HG03196 (cell line): ENCODE data around the gene SH3PXD2B.

Experiments used
- ATAC-seq: cut with Tn5 transposase; IDR thresholded peaks from one replicate; pipeline ENCODE4 v1.9.1; 2021; ENCODE audit not compliant: unreplicated experiment

The SH3PXD2B gene

DNA sequence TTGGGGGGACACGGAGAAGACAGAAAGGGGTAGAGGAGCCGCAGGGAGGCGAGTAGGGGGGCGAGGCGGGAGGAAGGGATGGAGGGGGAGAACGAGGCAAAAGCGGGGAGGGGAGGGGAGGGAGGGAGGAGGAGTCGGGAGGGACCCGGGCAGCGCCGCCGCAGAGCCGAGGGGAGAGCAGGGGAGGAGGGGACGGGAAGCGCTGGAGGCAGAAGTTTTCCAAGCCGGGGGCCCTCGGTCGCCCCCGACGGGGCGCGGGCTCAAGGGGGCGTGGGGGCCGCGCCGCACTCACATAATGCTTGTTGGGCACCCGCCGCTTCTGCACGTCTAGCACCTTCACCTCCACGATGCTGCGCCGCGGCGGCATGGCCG, 353 bp downstream of the SH3PXD2B start:
- no peak for ATAC-seq

DNA sequence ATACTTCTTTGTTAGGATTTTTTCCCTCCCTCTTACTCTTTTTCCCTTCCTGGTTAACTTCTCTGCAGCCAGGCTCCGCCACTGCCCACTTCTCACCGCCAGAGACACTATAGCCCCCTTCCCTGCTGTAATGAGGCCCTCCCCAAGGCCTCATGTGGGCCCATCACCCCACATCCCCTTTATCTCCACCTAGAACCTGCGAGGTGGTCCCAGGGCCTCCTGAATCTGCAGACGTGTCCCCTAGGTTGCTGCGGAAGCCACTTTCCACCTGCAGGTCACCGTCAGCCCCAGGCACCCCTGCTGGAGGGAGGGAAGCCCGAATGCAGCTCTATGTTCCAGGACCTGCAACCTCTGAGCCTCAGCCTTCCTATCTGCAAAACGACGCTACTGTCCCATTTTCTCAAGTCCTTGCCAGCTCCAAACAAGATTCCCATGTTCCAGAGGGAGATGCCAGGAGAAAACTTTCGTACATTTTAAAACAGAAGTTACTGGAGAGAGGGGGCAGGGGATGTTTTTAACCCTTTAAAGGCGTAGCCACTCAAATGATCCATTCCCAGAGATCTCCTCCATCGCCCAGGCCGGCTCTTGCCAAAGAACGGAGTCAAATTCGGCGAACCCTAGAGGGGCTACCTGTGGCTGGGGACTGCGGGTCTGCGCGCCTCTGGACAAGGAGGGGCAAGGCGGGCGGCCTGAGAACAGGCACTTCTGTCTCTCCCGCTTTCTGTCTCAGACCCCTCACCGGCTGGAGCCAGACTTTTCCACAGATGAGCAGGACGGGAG, 929 bp downstream of the SH3PXD2B start:
- no peak for ATAC-seq

DNA sequence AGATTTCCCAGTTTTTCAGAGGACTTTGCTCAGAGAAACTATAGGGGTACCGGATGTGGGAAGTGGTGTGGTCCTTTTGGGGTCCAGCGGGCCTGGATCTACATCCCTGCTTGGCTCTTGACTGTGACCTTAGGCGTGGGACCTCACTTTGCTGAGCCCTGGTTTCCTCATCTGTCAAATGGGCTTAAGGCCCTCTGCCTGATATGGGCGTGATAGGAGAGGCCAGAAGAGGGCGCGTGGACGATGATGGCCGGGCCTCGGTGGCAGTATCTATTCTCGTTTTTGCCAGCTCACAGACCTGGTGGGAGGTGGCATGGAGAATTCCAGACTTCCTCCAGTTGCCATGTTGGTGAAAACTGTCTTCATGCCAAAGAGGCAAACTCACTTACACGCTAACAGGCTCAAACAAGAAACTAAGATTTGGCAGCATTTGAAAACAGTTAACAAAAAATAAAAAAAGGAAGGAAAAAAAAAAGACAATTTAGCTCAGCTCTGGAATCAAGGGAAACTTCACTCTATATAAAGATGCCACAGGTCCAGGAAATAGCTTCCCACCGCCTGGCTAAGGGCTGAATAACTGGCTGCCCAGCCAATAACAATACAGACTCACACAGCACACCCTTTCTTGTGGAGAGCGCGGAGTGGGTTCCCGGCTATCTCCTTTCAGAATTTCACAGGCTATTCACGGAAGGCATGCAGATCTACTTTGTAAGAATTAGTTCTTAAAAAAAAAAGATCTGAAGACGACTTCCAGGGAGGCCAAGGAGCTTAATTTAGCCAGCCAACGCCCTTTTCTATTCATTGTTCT, 1.7 kb downstream of the SH3PXD2B start:
- ATAC-seq = no peak

DNA sequence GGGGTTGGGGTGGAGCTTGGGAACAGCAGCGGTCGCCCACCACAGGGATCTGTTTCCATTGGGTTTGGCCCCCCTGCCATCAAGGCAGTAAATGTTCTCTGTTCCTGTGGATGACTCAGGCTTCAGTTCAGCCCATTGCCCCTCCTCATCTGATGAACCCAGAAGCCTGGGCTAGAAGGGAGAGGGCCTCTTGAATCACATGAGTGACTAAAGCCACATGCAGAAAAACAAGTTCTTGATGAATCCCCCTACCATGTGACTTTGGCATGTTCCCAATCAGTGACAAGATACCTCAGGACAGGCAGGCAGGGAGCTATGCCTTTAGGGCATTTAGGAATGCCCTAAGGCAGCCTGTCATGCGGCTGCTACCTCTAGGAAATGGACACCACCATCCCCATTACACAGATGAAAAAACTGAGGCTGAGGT, 2.5 kb downstream of the SH3PXD2B start:
- ATAC-seq = no peak

DNA sequence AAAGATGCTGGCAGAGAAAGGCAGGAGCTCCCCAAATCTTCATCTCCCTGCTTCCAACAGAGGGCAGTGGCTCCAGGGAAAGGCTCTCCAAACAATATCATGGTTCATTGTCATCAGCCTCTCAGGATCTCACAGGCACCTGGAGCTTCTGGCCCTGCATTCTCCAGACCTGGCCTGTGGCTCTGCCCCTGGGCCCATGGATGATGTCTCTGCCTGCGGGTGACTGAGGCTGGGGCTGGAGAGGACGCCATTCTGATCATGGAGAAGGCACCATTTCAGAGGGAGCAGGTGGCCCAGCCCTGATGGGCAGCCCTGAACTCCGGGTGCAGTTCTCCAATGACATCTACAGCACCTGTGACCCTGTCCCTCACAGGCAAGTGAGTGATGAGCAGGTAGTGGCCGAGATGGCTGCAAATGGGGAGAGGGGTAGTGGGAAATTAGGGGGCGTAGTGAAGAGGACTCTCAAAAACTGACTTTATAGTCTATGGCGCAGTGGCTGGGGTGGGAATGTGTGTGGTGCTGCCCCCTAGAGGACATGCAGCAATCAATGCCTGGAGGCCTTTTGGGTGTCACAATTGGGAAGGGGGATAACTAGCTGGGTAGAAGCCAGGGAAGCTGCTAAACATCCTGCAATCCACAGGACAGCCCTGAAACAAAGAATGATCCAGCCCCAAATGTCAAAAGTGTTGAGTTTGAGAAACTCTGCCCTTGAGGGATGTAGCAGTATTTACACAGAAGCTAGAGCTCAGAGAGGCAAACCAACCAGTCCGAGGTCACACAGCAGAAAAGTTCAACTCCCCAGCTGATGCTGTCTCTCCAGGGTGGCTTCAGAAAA, 3.2 kb downstream of the SH3PXD2B start:
- ATAC-seq = no peak

DNA sequence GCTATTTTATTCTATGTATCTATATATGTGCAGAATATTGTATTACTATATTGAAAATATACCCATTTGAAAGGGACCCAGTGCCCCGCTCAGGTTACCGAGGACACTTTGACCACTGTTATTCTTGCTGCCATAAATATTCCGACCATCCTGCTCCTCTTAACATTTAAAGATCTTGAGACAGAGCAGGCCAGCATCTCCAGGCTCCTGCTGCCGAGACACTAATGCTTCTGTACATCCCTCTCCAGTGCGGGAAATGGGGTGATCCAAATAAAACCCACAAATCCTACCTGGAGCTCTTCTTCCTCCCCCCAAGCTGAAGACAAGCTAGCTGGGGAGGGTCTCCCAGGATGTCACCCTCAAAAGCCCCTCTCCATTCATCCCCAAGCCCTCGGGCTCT, 3.9 kb downstream of the SH3PXD2B start:
- no peak for ATAC-seq

DNA sequence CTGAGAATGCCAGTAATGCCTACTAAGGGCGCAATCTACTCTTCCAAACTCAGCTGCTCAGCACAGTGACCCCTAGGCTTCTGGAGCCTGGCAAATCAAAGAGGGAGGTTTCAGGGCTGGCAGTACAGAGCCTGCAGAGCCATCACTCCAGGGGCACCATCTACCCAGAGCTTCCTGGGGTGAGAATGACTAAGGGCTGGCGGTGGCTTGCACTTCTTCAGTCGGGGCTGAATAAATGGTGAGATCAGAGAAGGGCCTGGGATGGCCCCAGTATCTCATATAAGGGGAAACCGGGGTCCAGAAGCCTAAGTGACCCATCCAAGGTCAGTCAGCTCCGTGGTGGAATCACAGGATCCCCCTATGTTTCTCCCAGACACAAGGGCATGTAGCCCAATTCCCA, 5.3 kb downstream of the SH3PXD2B start:
- no peak for ATAC-seq

DNA sequence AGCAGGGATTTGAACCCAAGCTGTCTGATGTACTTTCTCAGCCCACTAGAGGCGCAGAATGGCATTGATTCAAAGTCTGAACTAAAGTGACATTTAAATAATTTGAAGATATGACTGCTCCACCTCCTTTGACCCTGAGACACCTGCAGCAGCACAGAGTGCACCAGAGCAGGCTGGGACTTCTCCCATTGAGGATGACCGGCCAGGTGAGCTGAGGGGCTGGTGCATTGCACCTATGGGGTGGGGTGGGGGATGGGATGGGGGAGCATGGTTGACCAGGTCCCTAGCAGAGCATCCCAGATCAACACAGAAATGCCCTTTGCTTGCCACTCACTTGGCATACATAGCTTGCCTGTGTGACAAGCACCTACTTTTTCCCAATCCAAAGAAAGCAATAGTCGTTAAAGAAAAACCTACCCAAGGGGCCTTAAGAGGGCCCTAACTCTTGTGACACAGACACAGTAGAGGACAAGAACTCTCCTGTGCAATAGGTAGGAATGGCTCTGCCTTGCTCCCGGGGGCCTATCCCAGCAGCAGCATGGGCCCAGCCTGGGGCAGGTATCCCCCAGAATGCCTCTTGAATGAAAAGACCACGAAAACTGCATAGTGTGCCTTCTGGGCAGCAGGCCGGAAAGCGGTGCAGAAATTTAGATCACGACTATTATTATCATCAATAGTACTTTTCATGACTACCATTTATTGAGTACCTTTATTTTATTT, 6.5 kb downstream of the SH3PXD2B start:
- no peak for ATAC-seq

DNA sequence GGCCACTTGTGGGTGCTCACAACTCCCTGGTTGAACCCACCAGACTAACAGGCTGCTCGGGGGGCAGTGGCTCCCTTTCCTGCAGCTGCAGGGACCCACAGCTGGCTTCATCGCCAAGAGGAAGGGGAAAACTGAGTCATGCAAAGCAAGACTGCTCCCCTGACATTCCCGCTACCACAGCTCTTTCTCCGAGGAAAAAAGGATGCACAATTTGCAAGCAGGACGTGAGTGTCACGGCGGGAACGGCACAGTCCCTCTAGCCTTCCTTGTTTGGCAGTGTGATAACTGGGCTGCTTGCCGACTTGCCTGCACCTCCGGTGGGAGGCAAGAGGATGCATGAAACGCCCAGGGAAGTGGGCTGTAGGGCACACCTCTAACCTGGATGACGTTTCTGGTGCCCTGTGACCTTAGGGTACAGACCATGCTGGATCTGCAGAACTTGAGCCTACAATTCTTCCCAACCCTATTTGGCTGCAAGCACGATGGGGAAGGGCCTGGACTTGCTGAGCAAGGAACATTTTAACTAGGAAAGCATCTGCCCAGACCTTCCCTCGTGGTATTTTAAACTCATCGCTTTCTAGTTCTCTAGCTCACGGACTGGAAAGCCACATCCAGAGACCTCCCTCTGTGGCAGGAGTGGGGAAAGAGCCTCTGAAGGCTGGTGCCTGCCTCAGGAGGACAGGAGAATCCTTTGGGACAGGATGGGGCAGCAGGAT, 7.8 kb downstream of the SH3PXD2B start:
- ATAC-seq = no peak

DNA sequence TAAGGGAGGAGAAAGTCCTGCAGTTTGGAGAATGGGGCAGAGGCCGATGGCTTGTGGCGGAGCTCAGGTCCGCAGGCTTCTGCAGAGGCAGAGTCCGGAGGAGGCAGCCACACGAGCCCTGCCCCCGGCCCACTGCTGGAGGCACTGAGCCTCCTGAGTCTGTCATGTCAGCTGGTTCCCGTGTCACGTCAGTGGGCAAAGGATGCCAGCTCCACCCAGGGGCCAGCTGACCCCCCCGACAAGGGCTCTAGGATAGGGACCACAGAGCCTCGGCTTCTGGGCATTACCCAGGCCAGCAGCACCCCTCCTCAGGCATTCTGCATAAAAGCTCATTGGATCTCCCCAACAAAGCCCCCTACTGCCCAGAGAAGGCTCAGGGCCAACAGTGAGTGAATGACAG, 8.5 kb downstream of the SH3PXD2B start:
- ATAC-seq = no peak

DNA sequence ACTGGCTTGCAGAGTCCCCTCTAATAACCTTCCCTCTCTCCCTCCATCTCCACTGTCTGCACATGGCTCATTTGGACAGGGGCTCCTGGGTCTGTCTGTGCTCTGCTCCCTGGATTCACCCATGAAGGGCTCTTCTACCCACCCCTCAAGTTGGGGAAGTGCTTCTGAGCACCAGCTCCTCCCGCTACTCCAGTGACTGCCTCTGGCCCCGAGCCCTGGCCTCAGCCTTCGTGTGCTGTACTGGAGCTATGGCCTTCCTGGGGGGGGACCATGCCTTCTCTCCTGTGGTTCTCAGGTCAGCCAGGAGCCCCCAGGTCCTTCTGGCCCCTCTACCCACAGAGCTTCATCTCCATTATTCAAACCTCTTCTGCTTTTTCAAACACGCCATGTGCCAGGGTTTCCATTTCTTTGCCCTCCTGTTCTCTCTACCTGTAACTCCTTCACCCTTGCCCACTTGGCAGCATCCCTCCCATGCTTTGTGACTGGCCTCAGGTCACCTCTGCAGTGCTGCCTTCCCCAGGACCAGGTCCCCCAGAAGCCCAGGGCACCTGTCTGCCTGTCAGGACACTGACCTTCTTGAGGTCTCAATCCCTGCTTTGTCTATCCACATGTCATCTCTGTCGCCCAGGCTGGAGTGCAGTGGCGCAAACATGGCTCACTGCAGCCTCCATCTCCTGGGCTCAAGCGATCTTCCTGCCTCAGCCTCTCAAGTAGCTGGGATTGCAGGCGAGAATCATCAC, 9.5 kb downstream of the SH3PXD2B start:
- ATAC-seq = no peak

DNA sequence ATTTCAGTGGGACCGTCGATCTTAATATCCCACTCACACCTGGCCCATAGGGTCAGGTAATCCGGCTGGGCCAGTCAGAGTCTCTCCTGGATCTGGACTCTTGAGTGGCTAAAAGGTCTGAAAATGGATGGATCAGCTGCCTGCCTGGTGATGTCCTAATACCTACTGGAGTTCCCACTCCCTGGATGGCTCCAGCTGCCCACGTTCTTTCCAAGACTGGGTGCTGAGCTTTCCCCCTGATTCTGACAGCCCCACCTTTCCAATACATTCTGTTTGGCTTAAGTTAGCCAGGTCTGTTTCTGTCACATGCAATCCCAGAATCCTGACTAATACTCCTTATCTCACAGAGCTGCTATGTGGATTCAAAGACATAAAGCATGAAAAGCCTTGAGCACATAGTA, 10.2 kb downstream of the SH3PXD2B start:
- ATAC-seq = no peak

DNA sequence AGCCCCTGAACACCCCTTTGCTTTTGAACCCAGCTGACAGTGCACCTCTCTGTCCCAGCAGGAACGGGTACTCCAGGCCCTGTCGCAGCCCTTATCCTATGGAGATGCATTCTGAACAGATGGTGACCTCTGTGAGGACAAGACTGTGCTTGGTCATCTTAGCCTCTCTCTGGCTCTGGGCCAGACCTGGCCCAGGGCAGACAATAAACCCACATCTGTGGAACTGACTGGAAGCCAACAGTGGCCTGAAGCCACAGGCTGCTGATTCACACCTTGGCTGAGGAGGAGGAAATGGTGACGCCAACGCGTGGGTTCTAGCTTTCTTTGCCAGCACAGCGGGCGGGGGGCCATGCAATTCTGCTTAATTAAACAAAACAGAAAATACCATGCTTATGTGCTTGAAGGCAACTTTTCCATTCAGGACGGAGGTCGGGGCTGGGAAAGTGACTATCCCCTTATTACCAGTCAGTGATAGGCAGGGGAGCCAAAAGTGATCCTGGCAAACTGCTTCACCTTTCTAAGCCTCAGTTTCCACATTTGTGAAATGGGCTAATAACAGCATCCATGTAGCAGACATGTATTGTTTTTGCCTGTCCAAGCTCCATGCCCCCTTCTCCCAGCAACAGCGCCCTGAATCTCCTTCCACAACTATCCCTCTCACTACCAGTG, 10.8 kb downstream of the SH3PXD2B start:
- no peak for ATAC-seq

DNA sequence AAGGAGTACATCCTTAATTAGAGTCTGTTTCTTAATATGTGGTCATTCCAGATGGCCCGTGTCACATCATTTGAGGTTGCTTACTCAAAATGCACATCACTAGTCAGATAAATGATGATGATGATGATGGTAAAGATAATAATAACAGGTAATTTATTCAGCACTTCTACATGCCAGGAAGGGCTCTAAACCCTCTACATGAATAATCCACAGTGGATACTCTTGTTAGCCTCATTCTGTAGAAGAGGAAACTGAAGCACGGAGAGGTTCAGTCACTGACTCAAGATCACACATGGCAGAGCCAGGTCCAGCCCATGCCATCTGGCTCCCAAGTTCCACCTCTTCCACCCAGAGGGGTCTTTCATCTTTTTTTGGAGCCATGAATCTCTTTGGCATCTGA, 11.7 kb downstream of the SH3PXD2B start:
- ATAC-seq = no peak

DNA sequence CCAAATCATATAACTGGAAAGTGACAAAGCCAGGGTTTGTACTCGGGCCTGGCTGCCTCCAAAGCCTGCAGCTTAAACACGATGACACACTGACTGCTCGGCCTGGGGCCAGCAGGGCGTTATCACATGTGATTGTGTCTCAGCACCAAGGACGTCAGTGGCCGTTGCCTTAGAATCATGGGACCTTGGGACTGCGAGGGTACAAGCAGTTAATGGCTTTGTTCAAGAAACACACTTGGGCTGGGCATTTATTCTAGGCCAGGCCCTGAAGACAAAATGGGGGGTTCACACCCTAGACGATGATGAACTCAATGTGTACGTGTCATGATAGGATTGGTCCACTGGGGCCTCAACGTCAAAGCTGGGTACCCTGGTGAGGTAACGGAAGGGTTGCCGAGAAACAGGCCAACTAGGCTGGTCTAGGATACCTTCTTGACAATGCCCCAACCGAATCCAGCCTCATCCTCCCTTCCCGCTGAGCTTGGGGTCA, 13.0 kb downstream of the SH3PXD2B start:
- no peak for ATAC-seq

DNA sequence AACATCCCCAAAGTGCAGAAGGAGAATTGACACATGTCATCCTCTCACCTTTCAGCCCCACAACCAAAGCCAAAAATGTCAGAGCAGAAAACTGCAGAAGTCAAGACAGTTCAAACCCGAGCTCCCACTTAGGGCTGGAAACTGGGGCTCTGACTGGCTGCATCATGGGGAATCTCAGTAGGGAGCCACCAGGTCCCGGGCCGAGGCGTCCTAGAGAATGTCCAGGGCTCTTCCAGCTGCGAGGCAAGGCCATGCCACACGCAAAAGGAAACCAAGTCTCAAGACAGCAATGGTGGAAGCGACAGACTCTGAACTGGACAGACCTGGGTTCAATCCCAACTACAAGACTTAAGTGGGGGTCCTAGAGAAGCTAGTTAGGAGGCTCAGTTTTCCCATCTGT, 13.8 kb downstream of the SH3PXD2B start:
- ATAC-seq = no peak

DNA sequence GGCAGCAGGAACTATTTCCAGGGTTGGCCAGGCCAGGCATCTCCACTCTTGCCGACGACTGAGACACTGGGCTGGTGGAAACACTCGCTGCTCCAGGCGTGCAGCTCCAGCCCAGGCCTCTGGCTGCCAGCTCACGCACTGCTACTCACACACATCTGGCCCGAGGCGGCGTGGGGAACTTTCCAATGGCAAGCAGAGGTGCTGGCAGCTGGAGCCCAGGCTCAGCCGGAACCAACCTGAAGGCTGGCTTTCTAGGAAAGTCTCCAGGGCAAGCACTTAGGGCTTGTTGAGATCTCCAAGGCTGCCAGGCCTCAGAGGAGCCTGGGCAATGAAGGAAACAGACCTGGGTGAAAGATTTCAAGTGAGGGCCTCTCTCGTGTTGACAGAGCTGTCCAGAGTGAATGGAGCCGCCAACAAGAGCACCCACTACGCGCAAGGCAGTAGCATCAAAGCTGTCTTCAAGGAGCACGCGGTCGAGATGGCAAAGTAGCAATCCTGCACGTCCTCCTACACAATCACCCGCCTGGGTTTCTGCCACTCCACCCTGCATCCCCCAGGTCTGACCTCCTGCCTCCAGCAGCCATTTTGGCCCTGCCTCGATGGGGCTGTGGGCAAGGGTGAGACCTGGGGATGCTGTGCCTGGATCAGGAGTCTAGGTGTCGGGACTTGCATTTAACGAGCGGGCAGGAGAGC, 14.4 kb downstream of the SH3PXD2B start:
- ATAC-seq = no peak

DNA sequence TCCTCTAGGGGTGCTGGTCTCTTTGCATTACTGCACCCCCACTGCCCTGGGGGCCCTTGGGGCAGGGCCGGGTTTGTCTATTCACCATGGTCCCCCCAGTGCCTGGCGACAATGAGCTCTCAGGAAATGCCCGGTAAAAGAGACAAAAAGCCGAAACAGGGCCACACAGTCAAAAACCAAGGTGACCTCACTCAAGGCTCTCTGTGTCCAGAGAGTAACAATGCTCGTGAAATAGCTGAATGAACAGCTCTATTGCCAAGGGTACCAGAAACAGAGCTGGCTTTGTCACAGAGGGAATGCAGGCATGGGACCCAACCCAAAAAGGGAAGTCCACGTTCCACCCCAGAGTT, 16.0 kb downstream of the SH3PXD2B start:
- no peak for ATAC-seq
